A549 (cell line): ENCODE data around the gene SLC11A1.

Source experiments
- BCL3 ChIP-seq: fragments of >200 bp; sonication (Bioruptor Twin); formaldehyde crosslinking; IDR thresholded peaks from 3 replicates; pipeline ENCODE4 v1.6.1; 2016
- CBX8 ChIP-seq: fragments of 200-600 bp; sonication (generic); IDR thresholded peaks from 2 replicates; pipeline ENCODE4 v1.6.1; 2016
- CTCF ChIP-seq: fragments of >200 bp; sonication (Bioruptor Twin); formaldehyde crosslinking; IDR thresholded peaks from 3 replicates; pipeline ENCODE4 v1.5.1; 2016
- EHF ChIP-seq: fragments of 250-450 bp; sonication (Bioruptor Pico); IDR thresholded peaks from 2 replicates; pipeline ENCODE4 v1.5.0; 2020; ENCODE audit warnings: mild to moderate bottlenecking
- ELK1 ChIP-seq: fragments of 150-350 bp; IDR thresholded peaks from 2 replicates; pipeline ENCODE4 v1.6.1; 2014; ENCODE audit warnings: low read depth, mild to moderate bottlenecking, low read length
- EP300 ChIP-seq, 2 experiments: fragments of >200 bp; sonication (Bioruptor Twin); formaldehyde crosslinking; IDR thresholded peaks; 2 replicates in 1 of 2; 3 replicates in 1 of 2; pipeline ENCODE4 v1.6.1; 2016 to 2017
- ESRRA ChIP-seq: fragments of 150-350 bp; IDR thresholded peaks from 2 replicates; pipeline ENCODE4 v1.6.1; 2014; ENCODE audit warnings: mild to moderate bottlenecking, low read length, borderline replicate concordance
- HOXA7 ChIP-seq: fragments of 250-450 bp; sonication (Bioruptor Pico); IDR thresholded peaks from 2 replicates; pipeline ENCODE4 v1.5.0; 2020; ENCODE audit warnings: mild to moderate bottlenecking, moderate library complexity
- JUN ChIP-seq, 2 experiments: fragments of >200 bp; sonication (Bioruptor Twin); formaldehyde crosslinking; IDR thresholded peaks; 2 replicates in 1 of 2; 3 replicates in 1 of 2; pipeline ENCODE4 v1.6.1; 2016 to 2017
- KDM1A ChIP-seq: fragments of 200-600 bp; sonication (generic); IDR thresholded peaks from 2 replicates; pipeline ENCODE4 v1.6.1; 2016; ENCODE audit warnings: low read depth, mild to moderate bottlenecking
- MAX ChIP-seq: IDR thresholded peaks from 2 replicates; pipeline ENCODE4 v1.6.1; 2012
- POLR2A ChIP-seq: IDR thresholded peaks from 2 replicates; pipeline ENCODE4 v1.6.1; 2012; ENCODE audit warnings: mild to moderate bottlenecking, low read length
- REST ChIP-seq: fragments of 200-600 bp; sonication (generic); IDR thresholded peaks from 2 replicates; pipeline ENCODE4 v1.6.1; 2016; ENCODE audit warnings: antibody characterized with exemption, mild to moderate bottlenecking, moderate library complexity

- no peak for TF ChIP-seq EHF
- no peak for TF ChIP-seq CTCF
- TF ChIP-seq JUN (IDR thresholded peaks at IDR 0.05): no peak
- no peak for TF ChIP-seq REST
- TF ChIP-seq ESRRA: no peak
- TF ChIP-seq BCL3: no peak
- no peak for TF ChIP-seq EP300 (IDR thresholded peaks at IDR 0.05)
- TF ChIP-seq POLR2A: no peak
- no peak for TF ChIP-seq KDM1A
- TF ChIP-seq MAX: no peak
- no peak for TF ChIP-seq ELK1
- no peak for TF ChIP-seq HOXA7 (CRISPR knock-in tag)
- TF ChIP-seq CBX8: no peak
Observed at GRCh38 chr2:218381916-218382366, at the start of gene SLC11A1.
